NCI-H345 (cell line): Measurements from ENCODE around the gene GRAMD1B.
A peak's percentile ranks its signal among the peaks of the same experiment; 100 is the strongest.

Source experiments
- DNase-seq: peaks from one replicate; lab custom pipeline; 2025; lab: John Stamatoyannopoulos, UW

Gene GRAMD1B

DNA sequence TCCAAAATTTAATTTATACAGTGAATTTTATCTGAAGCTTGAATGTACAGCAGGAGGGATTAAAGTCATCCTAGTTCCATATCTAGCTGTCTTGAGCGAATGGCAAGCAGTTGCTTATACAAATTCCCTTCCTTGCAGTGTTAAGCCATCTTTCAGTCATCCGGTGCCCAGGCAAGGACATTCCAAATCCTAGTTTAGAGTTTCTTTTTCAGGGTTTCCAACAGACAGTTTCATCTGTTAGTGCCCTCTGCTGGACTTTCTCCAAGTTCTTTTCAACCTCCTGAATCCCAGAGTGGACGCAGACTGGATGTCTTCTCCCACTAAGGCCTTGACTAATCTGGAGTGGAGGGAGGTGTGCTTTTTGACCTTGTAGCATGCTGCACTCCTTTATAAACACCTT, 45.4 kb downstream of the GRAMD1B start:
- peak; percentile 30 for DNase-seq

DNA sequence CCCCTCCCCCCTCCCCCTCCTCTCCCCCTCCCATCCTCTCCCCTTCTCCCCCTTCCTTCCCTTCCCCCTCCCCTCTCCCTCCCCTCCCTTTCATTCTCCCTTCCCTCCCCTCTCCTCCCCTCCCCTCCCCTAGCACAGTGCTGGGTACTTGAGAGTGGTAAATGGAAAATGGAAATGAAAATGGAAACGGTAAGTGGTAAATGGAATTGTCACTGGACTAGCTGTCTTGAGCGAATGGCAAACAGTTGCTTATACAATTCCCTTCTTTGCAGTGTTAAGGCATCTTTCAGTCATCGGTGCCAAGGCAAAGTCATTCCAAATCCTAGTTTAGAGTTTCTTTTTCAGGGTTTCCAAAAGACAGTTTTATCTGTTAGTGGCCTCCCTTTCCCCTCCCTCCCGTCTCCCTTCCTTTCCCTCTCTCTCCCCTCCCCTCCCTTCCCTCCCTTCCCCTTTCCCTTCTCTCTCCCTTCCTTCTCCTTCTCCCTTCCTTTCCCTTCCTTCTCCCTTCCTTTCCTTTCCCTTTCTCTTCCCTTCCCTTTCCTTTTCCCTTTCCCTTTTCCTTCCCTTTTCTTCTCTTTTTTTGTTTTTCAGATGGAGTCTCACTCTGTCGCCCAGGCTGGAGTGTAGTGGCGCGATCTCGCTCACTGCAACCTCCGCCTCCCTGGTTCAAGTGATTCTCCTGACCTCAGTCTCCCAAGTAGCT, 47.3 kb downstream of the GRAMD1B start:
- DNase-seq: no peak

DNA sequence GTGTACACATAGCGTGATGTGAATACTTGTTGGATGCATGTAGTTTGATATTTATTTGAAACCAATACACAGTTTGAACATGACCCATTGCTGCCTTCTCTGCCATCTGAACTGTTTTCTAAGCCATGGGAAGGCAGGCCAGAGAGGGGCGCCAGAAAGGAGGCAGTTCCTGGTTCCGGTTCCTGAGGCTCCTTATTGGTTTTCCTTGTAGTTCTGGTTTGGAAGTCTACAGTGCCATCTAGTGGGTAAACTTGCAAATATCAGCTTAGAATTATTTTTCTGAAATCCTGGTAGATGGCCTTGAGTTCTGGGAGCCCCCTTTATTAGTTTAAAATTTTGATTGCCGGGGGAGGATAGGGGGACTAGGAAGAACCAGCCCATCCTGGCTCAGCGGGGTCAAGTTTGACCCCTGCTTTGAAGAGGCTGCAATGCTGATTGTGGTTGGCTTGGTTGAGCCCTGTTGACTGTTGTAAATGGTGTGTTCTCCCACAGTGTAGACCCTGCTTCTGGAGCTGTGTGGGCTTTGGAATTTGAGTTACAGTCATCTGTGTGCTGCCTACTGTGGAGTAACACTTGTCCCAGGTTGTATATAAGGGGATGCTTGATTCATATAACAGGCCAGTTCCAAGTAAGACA, 48.4 kb downstream of the GRAMD1B start:
- peak; percentile 77 for DNase-seq

DNA sequence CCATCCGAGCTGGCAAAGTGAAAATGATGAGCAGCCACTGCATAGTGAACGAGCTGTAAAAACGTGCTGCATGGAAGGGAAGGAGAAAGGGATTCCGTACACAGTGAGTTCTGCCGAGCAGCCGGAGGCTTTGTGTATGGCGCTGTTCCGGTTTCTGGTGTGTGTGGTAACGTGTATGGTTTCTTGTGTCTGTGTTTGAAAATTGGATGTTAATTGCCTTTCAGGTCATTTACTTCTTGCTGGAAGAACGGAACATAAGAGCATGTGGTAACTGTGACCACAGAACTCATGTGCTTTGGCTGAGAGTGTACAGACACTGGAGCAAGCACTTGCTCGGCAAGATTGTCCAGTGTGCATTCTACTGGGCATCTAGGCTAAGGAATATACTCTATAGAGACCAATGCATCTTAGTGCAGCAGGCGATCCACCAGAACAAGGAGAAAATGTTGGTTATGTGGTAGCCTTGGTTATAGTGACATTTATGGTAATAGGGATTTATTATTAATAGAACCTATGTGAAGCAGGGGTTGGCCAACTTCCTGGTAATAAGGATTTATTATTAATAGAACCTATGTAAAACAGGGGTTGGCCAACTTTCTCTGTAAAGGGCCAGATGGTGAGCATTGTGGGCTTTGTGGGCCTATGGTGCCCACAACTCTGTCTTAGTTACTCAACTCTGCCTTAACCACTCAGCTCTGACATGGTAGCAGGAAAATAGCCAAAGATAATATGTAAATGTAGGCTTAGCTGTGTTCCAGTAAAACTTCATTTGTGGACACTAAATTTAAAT, 49.2 kb downstream of the GRAMD1B start:
- no peak for DNase-seq

DNA sequence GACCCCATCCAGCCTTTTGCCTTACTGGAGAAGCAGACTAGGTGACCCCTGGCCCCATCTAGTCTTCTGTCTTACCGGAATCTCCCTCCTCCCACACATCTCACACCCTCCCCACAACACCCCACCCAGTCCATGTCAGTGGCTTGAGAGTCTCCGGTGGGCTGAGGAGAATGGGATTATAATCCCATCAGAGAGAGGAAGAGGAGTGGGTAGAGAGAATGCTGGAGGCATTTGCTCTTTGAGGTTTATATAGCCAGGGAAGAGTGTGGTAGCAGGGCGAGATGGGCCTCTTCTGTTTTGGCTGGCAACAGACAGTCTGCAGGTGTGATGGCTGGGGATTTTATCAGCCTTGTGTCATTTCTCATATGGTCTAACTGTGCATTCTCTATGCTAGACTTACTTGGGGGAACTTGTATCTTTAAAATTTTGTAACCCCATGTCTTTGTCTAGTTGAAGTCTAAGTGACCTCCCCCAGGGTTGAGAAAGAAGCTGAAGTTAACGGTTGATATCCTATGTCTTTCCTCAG, 50.3 kb downstream of the GRAMD1B start:
- no peak for DNase-seq

DNA sequence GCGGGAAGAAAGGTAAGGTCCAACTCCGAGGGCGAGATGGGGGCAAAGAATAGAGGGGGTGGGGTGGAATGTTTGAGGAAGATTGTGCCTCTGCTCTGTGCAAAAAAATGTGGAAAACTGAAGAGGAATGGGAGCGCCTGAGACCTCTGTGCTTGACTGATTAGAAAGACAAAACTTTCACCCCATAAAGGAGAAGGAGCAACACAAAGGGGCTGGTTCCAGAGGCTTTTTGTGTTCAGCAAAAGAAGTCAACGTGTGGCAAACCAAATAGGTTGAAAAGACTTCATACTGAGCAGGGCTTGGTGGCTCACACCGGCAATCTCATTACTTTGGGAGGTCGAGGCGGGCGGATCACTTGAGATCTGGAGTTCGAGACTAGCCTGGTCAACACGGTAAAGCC, 50.8 kb downstream of the GRAMD1B start:
- DNase-seq: no peak

DNA sequence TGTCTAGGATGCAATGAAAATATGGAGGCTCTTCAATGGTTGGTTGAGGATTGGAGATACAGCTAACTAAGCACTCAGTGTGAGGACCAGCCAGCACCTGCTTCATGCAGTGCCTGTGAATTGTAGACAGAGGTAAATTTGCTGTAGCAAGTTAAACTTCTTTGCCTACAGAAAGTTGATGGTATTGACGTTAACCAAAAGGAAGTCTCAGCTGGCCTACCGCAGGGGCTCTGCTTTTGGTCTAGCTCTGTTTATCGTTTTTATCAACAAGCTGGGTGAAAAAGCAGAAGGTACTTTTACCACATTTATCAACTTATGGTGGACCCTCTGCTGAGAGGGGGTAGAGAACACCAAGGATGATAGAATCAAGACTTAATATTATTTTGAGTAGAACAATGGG, 51.6 kb downstream of the GRAMD1B start:
- no peak for DNase-seq

DNA sequence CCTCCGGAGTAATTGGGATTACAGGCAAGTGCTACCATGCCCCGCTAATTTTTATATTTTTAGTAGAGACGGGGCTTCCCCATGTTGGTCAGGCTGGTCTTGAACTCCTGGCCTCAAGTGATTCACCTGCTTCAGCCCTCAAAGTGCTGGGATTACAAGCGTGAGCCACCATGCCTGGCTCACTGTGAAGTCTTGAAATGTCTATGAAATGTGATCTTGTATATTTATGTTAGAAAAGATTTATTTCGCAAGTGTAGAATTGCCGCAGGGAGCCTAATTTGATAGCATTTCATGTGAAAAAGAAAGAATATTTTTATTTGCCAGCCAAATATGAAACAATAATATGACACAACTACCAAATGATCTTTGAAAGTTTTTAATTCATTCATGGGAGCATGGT, 52.1 kb downstream of the GRAMD1B start:
- no peak for DNase-seq

DNA sequence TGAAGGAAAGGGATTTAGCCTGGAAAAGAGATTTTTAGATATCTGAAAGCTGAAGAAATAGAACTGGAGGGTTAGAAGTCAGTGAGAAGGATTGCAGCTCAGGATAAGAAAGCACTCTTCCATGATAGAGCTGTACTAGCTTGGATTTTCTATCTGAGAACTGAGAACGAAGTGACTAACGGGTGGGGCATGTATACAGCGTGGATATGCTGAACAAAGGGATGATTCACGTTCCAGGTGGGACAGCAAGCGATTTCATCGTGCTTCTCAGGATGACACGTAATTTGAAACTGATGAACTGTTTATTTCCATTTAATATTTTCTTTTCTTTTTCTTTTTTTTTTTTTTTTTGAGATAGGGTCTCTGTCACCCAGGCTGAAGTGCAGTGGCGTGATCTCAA, 53.0 kb downstream of the GRAMD1B start:
- DNase-seq: no peak

DNA sequence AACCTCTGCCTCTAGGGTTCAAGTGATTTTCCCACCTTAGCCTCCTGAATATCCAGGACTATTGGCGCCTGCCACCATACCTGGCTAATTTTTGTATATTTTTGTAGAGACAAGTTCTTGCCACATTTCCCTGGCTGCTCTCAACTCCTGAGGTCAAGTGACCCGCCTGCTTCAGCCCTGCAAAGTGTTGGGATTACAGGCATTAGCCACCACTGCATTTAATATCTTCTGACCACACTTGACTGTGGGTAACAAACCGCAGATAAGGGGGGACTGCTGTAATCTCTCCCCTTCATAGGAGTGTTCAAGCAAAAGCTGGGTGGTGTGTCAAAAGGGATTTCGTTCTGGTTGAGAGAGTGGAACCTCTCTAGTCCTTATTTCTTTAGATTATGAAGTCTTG, 53.4 kb downstream of the GRAMD1B start:
- DNase-seq: no peak

DNA sequence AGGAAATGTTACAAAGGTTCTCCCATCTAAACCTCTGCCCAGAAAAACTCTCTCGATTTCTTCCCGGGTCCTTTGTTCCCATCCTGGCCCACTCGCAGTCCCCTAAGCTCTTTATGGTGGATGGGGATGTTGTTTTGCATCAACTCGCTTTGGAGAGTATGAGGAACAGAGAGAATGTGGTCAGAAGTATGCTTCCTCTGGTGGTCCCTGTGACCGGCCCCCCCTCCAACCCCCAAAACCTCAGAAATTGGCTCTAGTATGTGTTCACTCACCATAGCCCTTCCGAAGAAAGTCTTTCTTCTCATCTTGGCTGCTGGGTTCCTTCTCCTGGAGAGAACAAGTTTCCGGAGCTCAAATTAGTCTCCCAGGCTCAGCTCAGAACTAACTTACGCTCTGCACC, 54.4 kb downstream of the GRAMD1B start:
- DNase-seq: no peak

DNA sequence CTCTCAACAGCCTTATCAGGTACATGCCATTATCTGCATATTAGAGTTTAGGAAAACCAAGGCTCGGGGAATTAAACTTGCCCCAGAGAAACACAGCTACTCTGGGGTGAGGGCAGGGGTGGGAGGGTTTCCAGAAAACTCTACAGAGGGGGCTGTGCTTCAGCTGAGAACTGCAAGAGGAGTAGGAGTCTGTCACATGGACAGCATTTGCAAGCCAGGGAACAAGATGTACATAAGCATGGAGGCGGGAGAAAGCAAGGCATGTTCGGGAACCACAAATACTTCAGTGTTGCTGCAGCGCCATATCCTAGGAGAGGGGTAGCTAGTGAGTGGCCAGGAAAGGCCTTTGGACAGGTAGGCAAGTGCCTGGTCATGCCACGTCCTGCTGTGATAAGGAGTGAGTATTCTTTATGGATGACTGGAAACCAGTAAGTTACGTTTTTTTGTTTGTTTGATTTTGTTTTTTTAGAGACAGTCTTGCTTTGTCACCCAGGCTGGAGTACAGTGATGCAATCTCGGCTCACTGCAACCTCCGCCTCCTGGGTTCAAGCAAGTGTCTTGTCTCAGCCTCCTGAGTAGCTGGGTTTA, 57.2 kb downstream of the GRAMD1B start:
- DNase-seq: no peak

DNA sequence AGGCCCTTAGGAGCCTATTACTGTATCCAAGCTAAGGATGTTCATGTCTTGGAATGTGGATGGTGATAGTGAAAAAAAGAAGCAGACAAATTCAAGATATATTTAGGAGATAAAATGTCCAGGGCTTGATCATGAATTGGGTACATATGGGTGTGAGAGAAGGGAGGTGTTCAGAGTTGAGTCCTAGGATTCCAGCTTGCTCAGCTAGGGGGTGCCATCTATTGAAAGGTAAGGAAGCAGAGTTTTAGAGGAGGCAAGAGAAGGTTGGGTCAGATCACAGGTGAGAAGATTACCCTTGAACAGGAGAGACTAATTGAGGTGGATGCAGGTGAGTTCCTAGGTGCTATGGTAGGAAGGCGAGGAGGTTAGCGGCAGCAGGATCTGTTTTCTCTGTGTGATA, 60.5 kb downstream of the GRAMD1B start:
- DNase-seq: no peak

DNA sequence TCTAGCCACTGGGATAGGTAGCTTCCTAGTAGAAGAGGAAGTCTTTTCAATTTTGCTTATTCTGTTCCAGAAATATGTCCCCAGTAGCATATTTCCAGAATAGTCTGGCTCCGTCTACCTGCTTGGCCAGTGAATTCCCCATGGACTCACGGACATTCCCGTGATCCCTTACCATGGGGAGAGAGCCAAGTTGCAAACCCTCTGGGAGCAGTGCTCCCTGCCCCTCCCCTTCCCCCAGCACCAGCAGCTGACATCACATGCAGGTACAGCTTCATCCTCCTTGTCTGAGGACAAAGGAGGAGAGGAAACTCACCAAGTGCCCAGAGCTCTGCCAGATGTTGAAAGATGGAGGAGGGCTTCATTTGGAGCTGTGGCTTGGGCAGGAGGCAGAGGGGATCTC, 61.2 kb downstream of the GRAMD1B start:
- no peak for DNase-seq

DNA sequence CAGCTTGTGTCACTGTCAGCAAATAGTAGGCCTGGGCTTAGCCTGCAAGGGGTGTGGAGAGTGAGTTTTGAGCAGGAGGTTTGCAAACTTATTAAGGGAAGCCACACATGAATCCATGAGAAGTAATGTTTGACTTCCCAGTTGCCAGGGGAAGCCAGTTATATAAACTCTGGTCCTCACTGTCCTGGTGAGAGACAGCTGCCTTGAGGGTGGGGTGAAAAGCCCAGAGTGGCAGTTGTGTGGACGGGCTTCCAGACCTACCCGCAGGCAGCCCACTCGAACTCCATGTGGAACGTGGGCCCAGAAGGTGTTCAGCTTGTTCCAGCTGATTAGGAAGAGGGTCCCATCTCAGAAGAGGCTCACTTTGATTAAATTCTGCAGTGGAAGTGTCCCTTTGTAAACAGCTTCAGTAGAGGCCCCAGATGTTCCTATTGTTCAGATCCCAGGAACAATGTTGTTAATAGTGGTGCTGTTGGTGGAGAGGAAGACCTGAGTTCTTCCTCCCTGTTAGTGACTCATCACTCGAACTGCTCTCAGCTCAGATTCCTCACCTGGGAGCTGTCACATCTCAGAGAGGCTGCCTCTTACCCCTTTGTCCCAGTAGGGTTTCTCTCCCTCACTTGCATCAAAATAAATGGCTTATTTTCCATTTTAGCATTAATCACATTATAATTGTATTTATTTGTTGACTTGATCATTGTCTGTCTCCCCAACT, 63.4 kb downstream of the GRAMD1B start:
- peak; percentile 31 for DNase-seq

DNA sequence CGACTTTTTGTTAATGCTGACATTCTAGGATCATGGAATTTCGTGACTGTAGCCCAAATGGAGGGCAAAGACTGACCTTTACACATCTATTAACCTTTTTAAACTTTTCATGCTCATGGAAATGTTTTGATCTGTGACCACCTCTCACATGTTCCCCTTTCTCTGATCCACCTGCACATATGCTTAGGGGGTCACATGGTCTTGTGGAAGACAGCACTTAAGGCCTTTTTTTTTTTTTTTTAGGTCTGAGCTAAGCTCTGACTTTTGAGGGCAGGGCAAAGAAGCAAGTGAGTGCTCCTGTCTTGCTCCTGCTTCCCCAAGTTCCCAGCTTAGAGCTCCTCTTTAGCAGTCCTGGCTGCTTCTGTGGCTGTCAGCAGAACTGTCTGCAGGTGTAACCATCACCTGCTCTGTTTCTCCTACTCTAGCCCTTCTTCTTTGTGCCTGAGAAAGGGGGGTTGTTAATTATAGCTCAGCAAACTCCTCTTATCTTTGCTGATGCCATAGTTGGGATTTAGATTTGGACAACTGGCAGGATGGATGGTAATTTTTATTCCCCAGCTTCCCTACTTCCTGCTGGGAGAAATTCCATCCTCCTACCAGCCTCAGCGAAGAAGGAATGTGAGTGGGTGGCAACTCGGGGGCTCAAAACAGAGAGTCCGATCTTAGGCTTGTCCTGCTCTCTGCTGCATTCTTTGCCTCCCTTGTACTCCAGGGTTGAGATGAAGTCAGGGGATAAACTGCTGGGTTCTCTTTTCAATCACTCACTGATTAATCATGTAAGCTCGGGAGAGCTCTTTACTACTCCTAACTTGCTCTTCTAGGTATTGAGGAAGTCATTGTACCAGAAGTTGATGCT, 64.4 kb downstream of the GRAMD1B start:
- DNase-seq: no peak

DNA sequence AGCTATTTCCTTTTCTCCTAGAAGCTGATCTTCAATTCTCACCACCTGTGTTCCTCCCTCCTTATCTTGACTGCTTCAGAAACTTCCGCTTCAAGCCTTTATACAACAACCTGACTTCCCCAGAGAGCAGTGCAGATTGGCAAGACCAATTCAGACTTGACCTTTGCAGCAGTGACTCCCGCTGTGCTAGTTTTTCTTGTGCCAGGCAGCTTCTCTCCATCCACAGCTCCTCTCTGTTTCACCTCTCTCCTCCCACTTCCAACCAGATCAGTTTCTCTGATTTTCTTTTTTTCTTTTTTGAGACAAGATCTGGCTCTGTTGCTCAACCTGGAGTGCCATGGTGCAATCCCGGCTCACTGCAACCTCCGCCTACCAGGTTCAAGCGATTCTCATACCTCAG, 74.3 kb downstream of the GRAMD1B start:
- no peak for DNase-seq

DNA sequence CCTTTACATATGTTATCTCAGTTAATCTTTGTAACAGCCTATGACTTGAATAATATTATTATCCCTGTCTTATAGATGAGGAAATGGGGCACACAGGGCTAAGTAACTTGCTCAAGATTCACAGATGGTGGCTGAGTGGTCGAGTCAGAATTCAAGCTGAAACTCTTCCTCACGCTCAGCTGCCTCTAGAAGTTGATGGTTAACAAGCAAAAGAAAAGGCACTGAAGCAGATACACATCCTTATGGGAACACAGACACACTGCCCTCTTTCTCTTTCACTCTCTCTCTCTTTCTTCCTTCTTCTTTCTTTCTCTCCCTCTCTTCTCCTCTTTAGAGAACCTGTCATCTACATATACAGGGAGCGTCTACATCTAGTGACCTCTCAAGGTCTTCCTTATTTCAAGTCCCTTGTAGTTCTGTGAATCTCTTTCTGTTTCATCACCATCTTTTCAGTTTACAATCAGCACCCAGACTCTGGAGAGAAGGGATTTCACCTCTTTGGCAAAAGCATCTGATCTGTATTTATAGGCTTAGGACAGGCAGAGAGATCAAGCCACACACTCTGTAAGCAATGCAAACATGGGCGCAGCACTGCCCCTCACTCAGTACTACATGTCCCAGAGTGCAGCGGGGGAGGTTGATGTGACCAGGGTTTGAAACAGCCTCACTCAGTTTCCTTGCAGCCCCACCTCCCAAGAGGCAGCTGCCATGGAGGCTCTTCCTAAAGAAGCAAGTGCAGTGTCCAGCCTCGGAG, 75.7 kb downstream of the GRAMD1B start:
- DNase-seq: no peak

DNA sequence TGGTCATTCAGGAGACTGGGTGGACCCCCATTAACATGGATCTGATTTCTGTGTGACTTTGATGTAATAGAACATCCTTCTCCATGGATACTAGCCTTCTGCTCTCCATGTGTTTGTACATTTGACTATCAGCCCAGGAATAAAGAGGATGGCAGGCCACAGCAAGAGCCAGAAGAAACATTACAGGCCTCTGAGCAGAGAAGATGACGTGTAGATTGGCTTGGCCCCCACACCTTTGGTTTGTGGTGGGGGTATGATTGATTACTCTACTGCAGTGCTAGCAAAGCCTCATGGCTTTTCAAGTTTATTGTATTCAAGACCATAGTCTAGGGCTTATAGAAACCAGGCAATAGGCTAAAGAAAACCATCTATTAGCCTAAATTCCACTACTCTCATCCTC, 77.0 kb downstream of the GRAMD1B start:
- DNase-seq: no peak
